Fibroblast of the conjunctiva (primary cell): Measurements from ENCODE around the gene EYS.
A peak's percentile ranks its signal among the peaks of the same experiment; 100 is the strongest.

Source experiments
- DNase-seq: peaks from one replicate; pipeline ENCODE4 v3.0.0-alpha.2; 2010; ENCODE audit warnings: low read depth

EYS gene

GRCh38 chr6:65221153-65221552 lies 485.9 kb downstream of the EYS start:
- DNase-seq: no peak

GRCh38 chr6:65202738-65203137 lies 504.3 kb downstream of the EYS start:
- no peak for DNase-seq

GRCh38 chr6:65199683-65200082 lies 507.3 kb downstream of the EYS start:
- no peak for DNase-seq

GRCh38 chr6:65199121-65199520 lies 507.9 kb downstream of the EYS start:
- no peak for DNase-seq

- DNase-seq: no peak
Observed at GRCh38 chr6:65191471-65191870, 515.6 kb downstream of the EYS start.

GRCh38 chr6:65189236-65189881 lies 517.7 kb downstream of the EYS start:
- no peak for DNase-seq

- no peak for DNase-seq
Observed at GRCh38 chr6:65186826-65187225, 520.2 kb downstream of the EYS start.

- DNase-seq: peak; percentile 3
Observed at GRCh38 chr6:65182681-65183080, 524.3 kb downstream of the EYS start.

- no peak for DNase-seq
Observed at GRCh38 chr6:65170273-65170672, 536.8 kb downstream of the EYS start.

- no peak for DNase-seq
Observed at GRCh38 chr6:65161661-65162060, 545.4 kb downstream of the EYS start.

GRCh38 chr6:65157025-65157424 lies 550.0 kb downstream of the EYS start:
- DNase-seq: no peak

GRCh38 chr6:65155083-65155482 lies 551.9 kb downstream of the EYS start:
- no peak for DNase-seq

- DNase-seq: no peak
Observed at GRCh38 chr6:65149841-65150240, 557.2 kb downstream of the EYS start.

GRCh38 chr6:65148839-65149238 lies 558.2 kb downstream of the EYS start:
- no peak for DNase-seq

GRCh38 chr6:65135567-65135966 lies 571.5 kb downstream of the EYS start:
- no peak for DNase-seq

GRCh38 chr6:65126667-65127066 lies 580.4 kb downstream of the EYS start:
- no peak for DNase-seq

GRCh38 chr6:65123521-65123920 lies 583.5 kb downstream of the EYS start:
- DNase-seq: no peak

GRCh38 chr6:65117817-65118409 lies 589.1 kb downstream of the EYS start:
- no peak for DNase-seq

- DNase-seq: no peak
Observed at GRCh38 chr6:65116326-65116725, 590.7 kb downstream of the EYS start.

- DNase-seq: no peak
Observed at GRCh38 chr6:65113581-65113980, 593.4 kb downstream of the EYS start.

GRCh38 chr6:65112435-65112834 lies 594.6 kb downstream of the EYS start:
- no peak for DNase-seq

- no peak for DNase-seq
Observed at GRCh38 chr6:65110031-65110430, 597.0 kb downstream of the EYS start.

GRCh38 chr6:65098349-65098748 lies 608.7 kb downstream of the EYS start:
- DNase-seq: no peak

- no peak for DNase-seq
Observed at GRCh38 chr6:65091561-65091960, 615.5 kb downstream of the EYS start.
